ENCODE data around the gene MFRP. TPM values are rescaled to one million over a fixed set of nuclear protein-coding genes. Genes with fewer than 3 reads are reported as not detected.

The MFRP gene
- total and polyA plus RNA-seq, 10 donors, result 0.02 to 0.16 (median 0.03) TPM; not detected in 6

DNA sequence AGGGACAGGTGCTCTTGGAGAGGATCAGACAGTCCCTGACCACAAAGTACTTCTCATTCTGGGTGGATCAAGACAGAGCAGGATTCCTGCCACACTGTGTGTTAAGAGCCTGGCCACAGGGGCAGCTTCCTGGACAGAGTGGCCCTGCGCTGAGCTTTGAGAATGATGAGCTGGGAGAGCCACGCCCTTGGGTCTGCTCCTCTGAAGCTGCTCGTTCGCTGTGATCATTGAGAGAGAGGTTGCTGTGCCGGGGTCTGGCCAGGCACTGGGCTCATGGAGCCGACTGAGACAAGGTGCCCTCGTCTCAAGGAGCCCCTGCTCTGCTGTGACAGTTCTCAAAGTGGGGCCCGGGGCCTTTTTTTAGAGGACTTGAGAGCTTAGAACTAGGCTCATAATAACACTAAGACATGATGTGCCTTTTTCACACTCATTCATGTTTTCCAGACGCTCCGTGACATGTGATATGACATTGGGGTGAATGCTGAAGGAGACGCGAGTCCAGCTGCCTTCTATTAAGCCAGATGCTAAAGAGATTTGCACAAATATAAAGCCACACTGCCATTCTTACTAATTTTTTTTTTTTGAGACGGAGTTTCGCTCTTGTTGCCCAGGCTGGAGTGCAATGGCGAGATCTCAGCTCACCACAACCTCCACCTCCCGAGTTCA lies 1.6 kb upstream of the MFRP start:
- intact Hi-C loops (cut with DNase I; ENCODE audit: low total_unique reads), result no loop called here
- peak; percentile 52 for DNase-seq
- H3K4me3 ChIP-seq, result no peak overlapping the region
- no peak for TF ChIP-seq POLR2AphosphoS5 (IDR thresholded peaks at IDR 0.05)
- TF ChIP-seq POLR2A (IDR thresholded peaks at IDR 0.05), result no peak
- TF ChIP-seq, protein P1, sequence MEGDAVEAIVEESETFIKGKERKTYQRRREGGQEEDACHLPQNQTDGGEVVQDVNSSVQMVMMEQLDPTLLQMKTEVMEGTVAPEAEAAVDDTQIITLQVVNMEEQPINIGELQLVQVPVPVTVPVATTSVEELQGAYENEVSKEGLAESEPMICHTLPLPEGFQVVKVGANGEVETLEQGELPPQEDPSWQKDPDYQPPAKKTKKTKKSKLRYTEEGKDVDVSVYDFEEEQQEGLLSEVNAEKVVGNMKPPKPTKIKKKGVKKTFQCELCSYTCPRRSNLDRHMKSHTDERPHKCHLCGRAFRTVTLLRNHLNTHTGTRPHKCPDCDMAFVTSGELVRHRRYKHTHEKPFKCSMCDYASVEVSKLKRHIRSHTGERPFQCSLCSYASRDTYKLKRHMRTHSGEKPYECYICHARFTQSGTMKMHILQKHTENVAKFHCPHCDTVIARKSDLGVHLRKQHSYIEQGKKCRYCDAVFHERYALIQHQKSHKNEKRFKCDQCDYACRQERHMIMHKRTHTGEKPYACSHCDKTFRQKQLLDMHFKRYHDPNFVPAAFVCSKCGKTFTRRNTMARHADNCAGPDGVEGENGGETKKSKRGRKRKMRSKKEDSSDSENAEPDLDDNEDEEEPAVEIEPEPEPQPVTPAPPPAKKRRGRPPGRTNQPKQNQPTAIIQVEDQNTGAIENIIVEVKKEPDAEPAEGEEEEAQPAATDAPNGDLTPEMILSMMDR (IDR thresholded peaks at IDR 0.05 in 8 of 11, conservative IDR thresholded peaks at IDR 0.05 in 3 of 11), result no peak
- H3K4me1 ChIP-seq, result no peaks in the 10 kb centered on the region
- peaks cover 0 to 65% (median 0%) of the 10 kb centered on the region in 7 donors for H3K27me3 ChIP-seq (replicated peaks in 1 of 7)
- no peaks in the 10 kb centered on the region for H3K9me3 ChIP-seq
- no peaks in the 10 kb centered on the region for H3K36me3 ChIP-seq
- WGBS, 5 donors, result 75 to 85% (median 80%) methylated on average over 14 to 16 of the region's 16 CpGs
- no peak overlapping the region for H3K27ac ChIP-seq

DNA sequence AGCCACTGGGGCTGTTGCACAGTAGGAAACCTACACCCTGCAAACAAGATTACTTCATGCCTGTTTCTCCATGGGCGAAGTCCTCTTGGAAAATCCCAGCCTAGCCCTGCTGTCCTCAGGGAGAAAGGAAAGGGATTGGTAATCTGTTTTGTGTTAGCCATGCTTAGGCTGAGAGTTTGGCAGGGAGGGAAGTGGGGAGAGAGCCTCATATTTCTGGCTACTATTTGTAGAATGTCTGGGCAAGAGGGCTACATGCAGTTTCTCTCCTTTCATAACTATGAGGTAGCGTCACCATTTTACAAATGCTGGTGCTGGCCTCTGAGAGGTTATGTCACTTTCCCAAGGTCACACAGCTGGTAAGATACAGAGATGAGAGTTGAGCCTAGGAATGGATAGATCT lies 737 bp upstream of the MFRP start:
- DNase-seq, result no peak
- TF ChIP-seq POLR2A (IDR thresholded peaks at IDR 0.05), result no peak
- TF ChIP-seq POLR2AphosphoS5 (IDR thresholded peaks at IDR 0.05), result no peak
- TF ChIP-seq, protein P1 (IDR thresholded peaks at IDR 0.05 in 8 of 11, conservative IDR thresholded peaks at IDR 0.05 in 3 of 11), result no peak
- WGBS, 5 donors, result 65 to 83% (median 74%) methylated on average over 2 of the region's 2 CpGs
- Histone ChIP-seq H3K9me3 (no peaks in the 10 kb centered on the region), H3K4me3 (no peak overlapping the region), H3K4me1 (peaks cover 0 to 2% (median under 1%) of the 10 kb centered on the region in 6 donors), H3K27me3 (replicated peaks in 1 of 7) (peaks cover 0 to 65% (median 2%) of the 10 kb centered on the region in 7 donors), H3K27ac (no peak overlapping the region), H3K36me3 (no peaks in the 10 kb centered on the region)
- intact Hi-C loops (cut with DNase I; ENCODE audit: low total_unique reads), result no loop called here

DNA sequence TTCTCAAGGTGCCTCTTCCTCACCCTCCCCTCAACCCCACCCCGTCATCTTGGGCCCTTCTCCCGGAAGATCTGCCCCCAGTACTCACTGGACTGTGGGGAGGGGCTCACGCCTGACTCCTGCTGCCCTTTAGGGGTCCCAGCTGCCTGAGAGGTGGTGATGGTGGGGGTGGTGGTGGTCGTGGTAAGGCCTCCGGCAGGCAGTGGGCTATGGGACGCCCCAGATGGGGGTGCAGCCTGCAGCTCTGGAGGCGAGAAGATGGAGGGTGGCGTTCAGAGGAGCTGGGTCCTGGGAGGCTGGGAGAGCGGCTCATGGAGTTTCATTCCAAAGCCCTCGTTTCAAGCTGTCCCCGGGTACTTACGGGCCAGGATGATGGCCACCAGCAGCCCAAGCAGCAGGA lies 820 bp downstream of the MFRP start:
- TF ChIP-seq POLR2AphosphoS5 (IDR thresholded peaks at IDR 0.05) (no peak), POLR2A (IDR thresholded peaks at IDR 0.05) (no peak)
- TF ChIP-seq, protein P1 (IDR thresholded peaks at IDR 0.05 in 8 of 11, conservative IDR thresholded peaks at IDR 0.05 in 3 of 11), result no peak
- peak; percentile 62 for DNase-seq
- H3K4me1 ChIP-seq, result peaks cover 11 to 17% (median 16%) of the 10 kb centered on the region in 6 donors

DNA sequence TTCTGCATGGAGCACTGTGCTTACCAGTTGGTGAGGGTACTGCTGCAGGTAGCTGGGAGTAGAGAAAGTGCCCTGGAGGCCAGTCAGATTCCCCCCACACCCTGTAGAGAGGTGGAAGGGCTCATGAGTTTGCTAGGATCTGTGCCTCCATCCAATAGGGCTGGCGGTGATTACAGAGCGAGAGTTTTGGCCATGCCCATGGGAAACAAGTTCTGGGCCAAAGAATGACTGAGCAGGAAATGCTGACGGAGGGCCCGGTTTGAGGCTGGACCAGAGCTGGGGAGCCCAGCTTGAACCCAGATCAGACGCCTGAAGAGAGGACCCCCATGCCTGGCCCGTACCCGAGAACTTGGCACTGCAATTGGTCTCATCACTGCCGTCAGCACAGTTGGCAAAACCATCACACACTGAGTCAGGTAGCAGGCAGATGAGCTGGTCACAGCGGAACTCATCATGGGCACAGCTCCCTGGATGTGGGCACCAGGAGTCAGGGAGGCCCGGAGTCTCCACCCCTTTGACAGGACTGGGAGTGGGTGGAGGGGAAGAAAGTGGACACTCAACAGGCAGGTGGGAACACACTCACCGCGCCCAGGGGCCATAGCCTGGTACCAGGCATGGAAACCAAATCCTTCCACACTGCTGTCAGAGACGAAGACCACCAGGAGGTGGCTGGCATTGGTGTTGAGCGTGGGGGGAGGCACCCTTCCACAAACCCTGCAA lies 2.1 kb downstream of the MFRP start:
- no peaks in the 10 kb centered on the region for H3K9me3 ChIP-seq
- H3K27me3 ChIP-seq (replicated peaks in 1 of 7), result peaks cover 6 to 78% (median 13%) of the 10 kb centered on the region in 7 donors
- no peak for TF ChIP-seq POLR2AphosphoS5 (IDR thresholded peaks at IDR 0.05)
- H3K4me1 ChIP-seq, result peaks cover 17 to 30% (median 28%) of the 10 kb centered on the region in 6 donors
- no peaks in the 10 kb centered on the region for H3K36me3 ChIP-seq
- peak; percentile 70 for DNase-seq
- intact Hi-C loops (cut with DNase I; ENCODE audit: low total_unique reads), result no loop called here
- WGBS, 5 donors, result 59 to 90% (median 81%) methylated on average over 8 to 14 of the region's 14 CpGs
- no peak overlapping the region for H3K27ac ChIP-seq
- no peak overlapping the region for H3K4me3 ChIP-seq

More for the DNA sequence above, 820 bp downstream of the MFRP start:
- Histone ChIP-seq H3K27me3 (replicated peaks in 1 of 7) (peaks cover under 1 to 69% (median 3%) of the 10 kb centered on the region in 7 donors), H3K4me3 (no peak overlapping the region), H3K36me3 (no peaks in the 10 kb centered on the region), H3K9me3 (no peaks in the 10 kb centered on the region), H3K27ac (no peak overlapping the region)
- WGBS, 5 donors, result 78 to 90% (median 84%) methylated on average over 11 to 12 of the region's 12 CpGs
- intact Hi-C loops (cut with DNase I; ENCODE audit: low total_unique reads), result no loop called here
